Vagina (tissue), 2 donors: Measurements from ENCODE around the gene CHCHD1.

Experiments
- CTCF ChIP-seq, 3 experiments: fragments of 450-650 bp in 2 of 3; fragments of 200-600 bp in 1 of 3; sonication (generic) in 1 of 3; IDR thresholded peaks; one replicate each; pipeline ENCODE4 v1.5.1; 2017 to 2019; ENCODE audit warnings: antibody characterized with exemption in 3 of 3, mild to moderate bottlenecking in 2 of 3, moderate library complexity in 2 of 3
- POLR2A ChIP-seq, 2 donors: fragments of 450-650 bp; IDR thresholded peaks; one replicate each; pipeline ENCODE4 v1.6.1; 2017; ENCODE audit warnings: antibody characterized with exemption in 2 of 2, mild to moderate bottlenecking in 2 of 2, moderate library complexity in 2 of 2
- POLR2AphosphoS5 ChIP-seq, 2 donors: sonication (generic); formaldehyde crosslinking; IDR thresholded peaks; one replicate each; pipeline ENCODE4 v1.9.0; 2017; ENCODE audit warnings: antibody characterized with exemption in 2 of 2, mild to moderate bottlenecking in 2 of 2, low read depth in 1 of 2; ENCODE audit not compliant: insufficient read depth in 1 of 2

GRCh38 chr10:73790886-73791625, 9.2 kb downstream of the CHCHD1 start:
- no peak for TF ChIP-seq POLR2A (IDR thresholded peaks at IDR 0.05)
- TF ChIP-seq CTCF (IDR thresholded peaks at IDR 0.05) = no peak
- no peak for TF ChIP-seq POLR2AphosphoS5 (IDR thresholded peaks at IDR 0.05; ENCODE audit: insufficient read depth in 1 of 2, low read depth in 1 of 2)
